IMR-90 (cell line): ENCODE results near the gene NOL4L.

Experiments
- BHLHE40 ChIP-seq: fragments of 150-350 bp; IDR thresholded peaks from 2 replicates; pipeline ENCODE4 v1.6.1; 2016; ENCODE audit warnings: mild to moderate bottlenecking, low read depth, low read length
- MAFK ChIP-seq: IDR thresholded peaks from 2 replicates; pipeline ENCODE4 v1.6.1; 2012; ENCODE audit warnings: low read depth, low read length, improper control_type of control experiment
- POLR2A ChIP-seq: IDR thresholded peaks from 2 replicates; pipeline ENCODE4 v1.6.1; 2012; ENCODE audit warnings: mild to moderate bottlenecking, low read depth, low read length
- RFX5 ChIP-seq: IDR thresholded peaks from 2 replicates; pipeline ENCODE4 v1.8.0; 2012; ENCODE audit warnings: low read depth, mild to moderate bottlenecking, low read length, moderate library complexity
- TF ChIP-seq, protein P1 (sequence below): conservative IDR thresholded peaks from 2 replicates; pipeline ENCODE4 v1.5.1; 2012; ENCODE audit warnings: mild to moderate bottlenecking, low read depth, low read length, improper control_type of control experiment
- TF ChIP-seq, protein P2 (sequence below): fragments of 150-350 bp; IDR thresholded peaks from 2 replicates; pipeline ENCODE4 v1.6.1; 2017; ENCODE audit warnings: mild to moderate bottlenecking, antibody characterized with exemption, low read length, low read depth

DNA sequence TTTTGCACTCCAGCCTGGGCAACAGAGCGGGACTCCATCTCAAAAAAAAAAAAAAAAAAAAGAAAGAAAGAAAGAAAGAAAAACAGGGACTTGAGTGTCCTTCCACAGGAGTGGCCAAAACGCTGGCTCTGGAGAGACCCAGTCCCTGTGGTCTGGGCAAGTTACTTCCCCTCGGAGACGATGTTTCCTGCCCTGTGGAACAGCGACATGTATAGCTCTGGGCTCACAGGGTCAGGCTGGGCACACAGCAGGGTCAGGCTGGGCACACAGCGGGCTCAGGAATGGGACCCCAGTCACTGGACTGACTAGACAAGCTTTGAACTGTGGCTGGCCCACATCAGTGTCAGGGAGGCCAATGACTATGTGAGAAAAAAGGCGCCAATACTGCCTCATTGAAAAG is 116.3 kb downstream of the NOL4L start:
- TF ChIP-seq, protein P1, sequence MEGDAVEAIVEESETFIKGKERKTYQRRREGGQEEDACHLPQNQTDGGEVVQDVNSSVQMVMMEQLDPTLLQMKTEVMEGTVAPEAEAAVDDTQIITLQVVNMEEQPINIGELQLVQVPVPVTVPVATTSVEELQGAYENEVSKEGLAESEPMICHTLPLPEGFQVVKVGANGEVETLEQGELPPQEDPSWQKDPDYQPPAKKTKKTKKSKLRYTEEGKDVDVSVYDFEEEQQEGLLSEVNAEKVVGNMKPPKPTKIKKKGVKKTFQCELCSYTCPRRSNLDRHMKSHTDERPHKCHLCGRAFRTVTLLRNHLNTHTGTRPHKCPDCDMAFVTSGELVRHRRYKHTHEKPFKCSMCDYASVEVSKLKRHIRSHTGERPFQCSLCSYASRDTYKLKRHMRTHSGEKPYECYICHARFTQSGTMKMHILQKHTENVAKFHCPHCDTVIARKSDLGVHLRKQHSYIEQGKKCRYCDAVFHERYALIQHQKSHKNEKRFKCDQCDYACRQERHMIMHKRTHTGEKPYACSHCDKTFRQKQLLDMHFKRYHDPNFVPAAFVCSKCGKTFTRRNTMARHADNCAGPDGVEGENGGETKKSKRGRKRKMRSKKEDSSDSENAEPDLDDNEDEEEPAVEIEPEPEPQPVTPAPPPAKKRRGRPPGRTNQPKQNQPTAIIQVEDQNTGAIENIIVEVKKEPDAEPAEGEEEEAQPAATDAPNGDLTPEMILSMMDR: no peak
- TF ChIP-seq RFX5: no peak
- TF ChIP-seq, protein P2, sequence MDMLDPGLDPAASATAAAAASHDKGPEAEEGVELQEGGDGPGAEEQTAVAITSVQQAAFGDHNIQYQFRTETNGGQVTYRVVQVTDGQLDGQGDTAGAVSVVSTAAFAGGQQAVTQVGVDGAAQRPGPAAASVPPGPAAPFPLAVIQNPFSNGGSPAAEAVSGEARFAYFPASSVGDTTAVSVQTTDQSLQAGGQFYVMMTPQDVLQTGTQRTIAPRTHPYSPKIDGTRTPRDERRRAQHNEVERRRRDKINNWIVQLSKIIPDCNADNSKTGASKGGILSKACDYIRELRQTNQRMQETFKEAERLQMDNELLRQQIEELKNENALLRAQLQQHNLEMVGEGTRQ: no peak
- no peak for TF ChIP-seq POLR2A
- TF ChIP-seq BHLHE40: no peak
- TF ChIP-seq MAFK: no peak
